HepG2 (cell line): Measurements from ENCODE around the gene CAMK2A. TPM values are rescaled to one million over a fixed set of nuclear protein-coding genes. Genes with fewer than 3 reads are reported as not detected.

Source experiments
- ATAC-seq: fragments of 200-7000 bp; cut with Tn5 transposase; 3 replicates; pipeline ENCODE4 v1.9.1; 2020; ENCODE audit warnings: mild to moderate bottlenecking, moderate library complexity
- BruUV-seq: library from RNA; stranded (reverse); fragments of 400-500 nt; replicated peaks from 2 replicates; lab custom pipeline; 2021; lab: Mats Ljungman, UMichigan
- CTCF ChIA-PET: fragments of 300-600 bp; formaldehyde crosslinking; extraction: SDS; loops from one replicate; lab custom pipeline; 2021; ENCODE audit warnings: low total read pairs, inconsistent platforms, low intra/inter-chr PET ratio; lab: Yijun Ruan, JAX
- POLR2A ChIA-PET: fragments of 350-600 bp; sonication (Branson Sonifier 250); formaldehyde crosslinking; loops from one replicate; lab custom pipeline; 2020; ENCODE audit warnings: antibody characterized with exemption, inconsistent platforms; lab: Yijun Ruan, JAX
- DNase-seq: peaks from one replicate; pipeline ENCODE4 v3.0.0-alpha.2; 2015; ENCODE audit warnings: low spot score
- FAIRE-seq: peaks from 3 replicates; lab custom pipeline; 2011; peaks lifted over from hg19 to GRCh38; lab: Jason Lieb, UNC
- H2AFZ ChIP-seq: one replicate; pipeline ENCODE4 v1.6.1; 2011; ENCODE audit warnings: low read length, inconsistent platforms
- H3K27ac ChIP-seq: fragments of 300-600 bp; 3 replicates; pipeline ENCODE4 v1.8.0; 2011; ENCODE audit warnings: mixed run types, mild to moderate bottlenecking, mixed read lengths, low read length, inconsistent platforms; ENCODE audit not compliant: insufficient read depth; ENCODE audit errors: extremely low read length
- H3K27me3 ChIP-seq, 2 experiments: fragments of 200-600 bp in 1 of 2; 2 replicates in 1 of 2; 3 replicates in 1 of 2; pipeline versions ENCODE4 v1.6.0 to v1.8.0; 2011; ENCODE audit warnings: low read length in 2 of 2, mild to moderate bottlenecking in 2 of 2, moderate library complexity in 2 of 2, inconsistent platforms in 1 of 2; ENCODE audit not compliant: insufficient read depth in 2 of 2, control insufficient read depth in 1 of 2
- H3K36me3 ChIP-seq, 2 experiments: fragments of 200-600 bp in 1 of 2; replicated peaks in 1 of 2; 2 replicates in 1 of 2; 3 replicates in 1 of 2; pipeline versions ENCODE4 v1.5.1 to v1.8.0; 2011; ENCODE audit warnings: low read length in 2 of 2, inconsistent platforms in 1 of 2; ENCODE audit not compliant: insufficient read depth in 2 of 2, control insufficient read depth in 1 of 2
- H3K4me1 ChIP-seq: 2 replicates; pipeline ENCODE4 v1.5.1; 2012; ENCODE audit warnings: low read length, inconsistent platforms; ENCODE audit not compliant: insufficient read depth
- H3K4me2 ChIP-seq: 2 replicates; pipeline ENCODE4 v1.6.0; 2011; ENCODE audit warnings: low read depth, low read length, inconsistent platforms
- H3K4me3 ChIP-seq, 3 experiments: fragments of 200-600 bp in 1 of 3; sonication (generic), shearing (Covaris generic) in 1 of 3; replicated peaks in 1 of 3; 2 replicates each; pipeline ENCODE4 v1.5.1; 2011 to 2016; ENCODE audit warnings: low read length in 3 of 3, inconsistent platforms in 2 of 3, low read depth in 2 of 3, mild to moderate bottlenecking in 2 of 3, control low read depth in 1 of 3, mixed read lengths in 1 of 3; ENCODE audit not compliant: insufficient read depth in 1 of 3
- H3K79me2 ChIP-seq: one replicate; pipeline ENCODE4 v1.6.1; 2011; ENCODE audit warnings: low read length, inconsistent platforms; ENCODE audit not compliant: insufficient read depth
- H3K9ac ChIP-seq: 2 replicates; pipeline ENCODE4 v1.6.0; 2011; ENCODE audit warnings: mild to moderate bottlenecking, low read depth, low read length, inconsistent platforms; ENCODE audit not compliant: insufficient read depth
- H3K9me3 ChIP-seq: 2 replicates; pipeline ENCODE4 v1.5.1; 2012; ENCODE audit warnings: mild to moderate bottlenecking, low read length
- H4K20me1 ChIP-seq: 2 replicates; pipeline ENCODE4 v1.6.0; 2011; ENCODE audit warnings: inconsistent platforms, mild to moderate bottlenecking, low read length, moderate library complexity; ENCODE audit not compliant: insufficient read depth
- CBFB ChIP-seq: sonication (generic); formaldehyde crosslinking; IDR thresholded peaks from 2 replicates; pipeline ENCODE4 v1.4.0; 2020; ENCODE audit warnings: missing genetic modification reagents
- NFATC3 ChIP-seq: sonication (generic); formaldehyde crosslinking; IDR thresholded peaks from 2 replicates; pipeline ENCODE4 v1.5.1; 2020; ENCODE audit warnings: mild to moderate bottlenecking, missing genetic modification reagents
- NONO ChIP-seq, 2 experiments: fragments of 450-650 bp in 1 of 2; sonication (generic) in 1 of 2; formaldehyde crosslinking in 1 of 2; IDR thresholded peaks in 1 of 2; conservative IDR thresholded peaks in 1 of 2; 2 replicates each; pipeline versions ENCODE4 v1.6.1 to v1.8.0; 2017 to 2022; ENCODE audit warnings: mild to moderate bottlenecking in 1 of 2, missing genetic modification reagents in 1 of 2, moderate library complexity in 1 of 2
- RFX1 ChIP-seq: fragments of 450-650 bp; IDR thresholded peaks from 2 replicates; pipeline ENCODE4 v1.6.1; 2017
- RFX3 ChIP-seq: IDR thresholded peaks from 2 replicates; pipeline ENCODE4 v1.6.1; 2016; ENCODE audit warnings: missing biosample characterization, missing genetic modification reagents
- ZNF468 ChIP-seq: sonication (generic); formaldehyde crosslinking; IDR thresholded peaks from 2 replicates; pipeline ENCODE4 v1.8.0; 2022; ENCODE audit warnings: mild to moderate bottlenecking, moderate library complexity, missing genetic modification reagents
- ZNF768 ChIP-seq: sonication (generic); formaldehyde crosslinking; IDR thresholded peaks from 2 replicates; pipeline ENCODE4 v1.4.0; 2020; ENCODE audit warnings: missing genetic modification reagents
- WGBS: methylation state at CpG from one replicate; pipeline ENCODE4 v1.1.6; 2017; ENCODE audit warnings: low lambda C conversion rate; 5-methylcytosine and 5-hydroxymethylcytosine counted together
- in situ Hi-C: cut with HindIII; loops from 2 replicates; pipeline ENCODE4 v1.10.0; 2017; ENCODE audit warnings: low pct_unique_long_range_greater_than_20kb; ENCODE audit not compliant: extremely low pct_ligation_motif_present
- intact Hi-C: fragments of 100-400 bp; cut with micrococcal nuclease; formaldehyde crosslinking; loops from one replicate; pipeline ENCODE4 v1.10.0; 2022; ENCODE audit not compliant: unreplicated experiment
- polyA plus RNA-seq, 8 experiments: library from polyadenylated mRNA; depleted of rRNA in 3 of 8; stranded (reverse) in 7 of 8; unstranded in 1 of 8; fragments of >200 nt; fragmentation: Illumina TruSeq in 4 of 8; extraction: Trizol in 4 of 8; gene quantifications; 2 replicates each; pipeline versions ENCODE4 v1.2.1 to v1.2.3, GENCODE V29; 2011 to 2016; ENCODE audit warnings: low read depth in 4 of 8, missing spikeins in 1 of 8, mixed read lengths in 1 of 8; ENCODE audit not compliant: insufficient read depth in 1 of 8
- total RNA-seq, 5 experiments: library from RNA; depleted of rRNA; stranded (reverse); fragments of >200 nt; fragmentation: Illumina TruSeq; extraction: Trizol; gene quantifications; 2 replicates each; pipeline ENCODE4 v1.2.3, GENCODE V29; 2016; ENCODE audit warnings: low read depth in 1 of 5
- TF ChIP-seq, protein P1 (sequence below): sonication (generic); formaldehyde crosslinking; IDR thresholded peaks from 2 replicates; pipeline ENCODE4 v1.5.1; 2020; ENCODE audit warnings: mild to moderate bottlenecking, missing genetic modification reagents, moderate library complexity
- TF ChIP-seq, protein P2 (sequence below): sonication (generic); formaldehyde crosslinking; IDR thresholded peaks from 2 replicates; pipeline ENCODE4 v1.4.0; 2020; ENCODE audit warnings: mild to moderate bottlenecking, missing genetic modification reagents

CAMK2A gene
- total and polyA plus RNA-seq, 2 of the 13 experiments (the other 11 are each of a cell fraction or from before 2014, with no cell fraction given) = 0.11 TPM; not detected in 1

DNA sequence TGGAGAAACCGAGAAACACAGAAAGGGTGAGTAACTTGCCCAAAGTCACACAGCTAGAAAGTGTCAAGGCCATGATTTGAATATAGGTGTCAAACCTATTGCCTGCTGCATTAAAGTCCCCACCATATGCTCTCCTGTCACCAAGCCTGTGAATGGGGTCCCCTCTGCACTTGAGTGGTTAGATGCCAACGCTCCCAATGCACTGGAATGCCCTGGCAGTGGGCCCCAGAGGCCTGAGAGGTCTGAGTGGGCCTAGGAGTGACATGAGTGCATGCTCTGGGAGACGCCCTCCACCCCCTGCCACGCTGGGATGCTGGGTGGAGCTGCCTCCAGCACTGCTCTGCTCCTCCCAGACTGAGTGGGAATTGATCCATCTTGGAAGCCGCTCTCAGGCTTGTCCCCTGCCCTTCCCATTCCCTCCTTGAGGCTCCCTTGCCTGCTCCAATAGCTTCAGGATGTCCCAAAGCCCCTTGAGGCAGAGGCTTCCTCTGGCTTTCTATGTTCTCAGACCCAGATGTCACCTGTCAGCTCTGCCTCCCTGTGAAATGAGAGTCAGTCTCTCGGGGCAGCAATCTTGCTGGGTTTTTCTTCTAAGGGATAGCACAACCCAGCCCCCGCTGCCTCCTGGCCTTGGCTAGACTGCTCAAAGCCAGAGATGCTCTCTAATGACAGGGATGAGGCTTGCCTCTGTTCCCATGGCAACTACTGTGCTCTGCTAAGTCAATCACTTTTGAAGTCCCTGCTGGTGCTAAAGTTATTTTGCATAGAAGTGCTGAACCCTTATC is 19.7 kb upstream of the CAMK2A start:
- Histone ChIP-seq H3K4me1 (peaks cover 83% of the 10 kb centered on the region), H3K27me3 (no peaks in the 10 kb centered on the region), H3K27ac (no peak overlapping the region), H3K9me3 (no peaks in the 10 kb centered on the region), H2AFZ (no peak overlapping the region), H4K20me1 (no peaks in the 10 kb centered on the region), H3K79me2 (no peaks in the 10 kb centered on the region), H3K4me2 (no peak overlapping the region), H3K9ac (no peak overlapping the region), H3K36me3 (no peaks in the 10 kb centered on the region), H3K4me3 (no peak overlapping the region)
- TF ChIP-seq NFATC3 (CRISPR knock-in tag) = no peak
- peak; percentile 73 for TF ChIP-seq ZNF768 (CRISPR knock-in tag)
- TF ChIP-seq NONO (IDR thresholded peaks at IDR 0.05) = no peak
- no peak for TF ChIP-seq NONO (CRISPR knock-in tag; conservative IDR thresholded peaks at IDR 0.05)
- TF ChIP-seq, protein P1, sequence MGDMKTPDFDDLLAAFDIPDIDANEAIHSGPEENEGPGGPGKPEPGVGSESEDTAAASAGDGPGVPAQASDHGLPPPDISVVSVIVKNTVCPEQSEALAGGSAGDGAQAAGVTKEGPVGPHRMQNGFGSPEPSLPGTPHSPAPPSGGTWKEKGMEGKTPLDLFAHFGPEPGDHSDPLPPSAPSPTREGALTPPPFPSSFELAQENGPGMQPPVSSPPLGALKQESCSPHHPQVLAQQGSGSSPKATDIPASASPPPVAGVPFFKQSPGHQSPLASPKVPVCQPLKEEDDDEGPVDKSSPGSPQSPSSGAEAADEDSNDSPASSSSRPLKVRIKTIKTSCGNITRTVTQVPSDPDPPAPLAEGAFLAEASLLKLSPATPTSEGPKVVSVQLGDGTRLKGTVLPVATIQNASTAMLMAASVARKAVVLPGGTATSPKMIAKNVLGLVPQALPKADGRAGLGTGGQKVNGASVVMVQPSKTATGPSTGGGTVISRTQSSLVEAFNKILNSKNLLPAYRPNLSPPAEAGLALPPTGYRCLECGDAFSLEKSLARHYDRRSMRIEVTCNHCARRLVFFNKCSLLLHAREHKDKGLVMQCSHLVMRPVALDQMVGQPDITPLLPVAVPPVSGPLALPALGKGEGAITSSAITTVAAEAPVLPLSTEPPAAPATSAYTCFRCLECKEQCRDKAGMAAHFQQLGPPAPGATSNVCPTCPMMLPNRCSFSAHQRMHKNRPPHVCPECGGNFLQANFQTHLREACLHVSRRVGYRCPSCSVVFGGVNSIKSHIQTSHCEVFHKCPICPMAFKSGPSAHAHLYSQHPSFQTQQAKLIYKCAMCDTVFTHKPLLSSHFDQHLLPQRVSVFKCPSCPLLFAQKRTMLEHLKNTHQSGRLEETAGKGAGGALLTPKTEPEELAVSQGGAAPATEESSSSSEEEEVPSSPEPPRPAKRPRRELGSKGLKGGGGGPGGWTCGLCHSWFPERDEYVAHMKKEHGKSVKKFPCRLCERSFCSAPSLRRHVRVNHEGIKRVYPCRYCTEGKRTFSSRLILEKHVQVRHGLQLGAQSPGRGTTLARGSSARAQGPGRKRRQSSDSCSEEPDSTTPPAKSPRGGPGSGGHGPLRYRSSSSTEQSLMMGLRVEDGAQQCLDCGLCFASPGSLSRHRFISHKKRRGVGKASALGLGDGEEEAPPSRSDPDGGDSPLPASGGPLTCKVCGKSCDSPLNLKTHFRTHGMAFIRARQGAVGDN (CRISPR knock-in tag) = peak; percentile 33
- peak; percentile 67; the same call in 1 of the 2 replicates for TF ChIP-seq RFX3 (CRISPR knock-in tag)
- no peak for TF ChIP-seq CBFB
- TF ChIP-seq RFX1 = 0 out of 2 replicates have a peak, but pooled peaks have one; percentile 24
- TF ChIP-seq ZNF468 (CRISPR knock-in tag) = no peak
- TF ChIP-seq, protein P2, sequence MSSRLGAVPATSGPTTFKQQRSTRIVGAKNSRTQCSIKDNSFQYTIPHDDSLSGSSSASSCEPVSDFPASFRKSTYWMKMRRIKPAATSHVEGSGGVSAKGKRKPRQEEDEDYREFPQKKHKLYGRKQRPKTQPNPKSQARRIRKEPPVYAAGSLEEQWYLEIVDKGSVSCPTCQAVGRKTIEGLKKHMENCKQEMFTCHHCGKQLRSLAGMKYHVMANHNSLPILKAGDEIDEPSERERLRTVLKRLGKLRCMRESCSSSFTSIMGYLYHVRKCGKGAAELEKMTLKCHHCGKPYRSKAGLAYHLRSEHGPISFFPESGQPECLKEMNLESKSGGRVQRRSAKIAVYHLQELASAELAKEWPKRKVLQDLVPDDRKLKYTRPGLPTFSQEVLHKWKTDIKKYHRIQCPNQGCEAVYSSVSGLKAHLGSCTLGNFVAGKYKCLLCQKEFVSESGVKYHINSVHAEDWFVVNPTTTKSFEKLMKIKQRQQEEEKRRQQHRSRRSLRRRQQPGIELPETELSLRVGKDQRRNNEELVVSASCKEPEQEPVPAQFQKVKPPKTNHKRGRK (CRISPR knock-in tag) = no peak
- no TSS peak for BruUV-seq
- WGBS = 96% methylated on average over 4 of the region's 7 CpGs
- no peak for ATAC-seq
- in situ Hi-C loops = no loop called here
- POLR2A ChIA-PET = interaction anchor here (2.3 to 2.6 kb wide), 2 partner anchors 8 to 14 kb away, joined by 10 to 12 read pairs; no protein-coding TSS in a partner anchor
- DNase-seq = no peak
- no peak for FAIRE-seq
- CTCF ChIA-PET = no interaction called here
- intact Hi-C loops = no loop called here
